ENCODE measurements around the gene SQSTM1. TPM values are rescaled to one million over a fixed set of nuclear protein-coding genes. Genes with fewer than 3 reads are reported as not detected.
"Not testable (repeated sequence)": the region's sequence is repeated elsewhere in the genome, so short reads cannot be mapped to it uniquely, and the experiment has no call there.

Gene SQSTM1
- total RNA-seq, 3 donors from 2014 or later (not counting 1 experiment from before 2014, with no cell fraction given) = 474 to 707 (median 657) TPM

- no peaks in the 10 kb centered on the region for H3K4me1 ChIP-seq (ENCODE audit: control insufficient read depth, insufficient read depth, low read length)
- DNase-seq = peak in 1 of 2 donors; percentile 37
- no peaks in the 10 kb centered on the region for H3K9me3 ChIP-seq (ENCODE audit: control insufficient read depth, insufficient read depth, low read length)
- H3K4me3 Mint-ChIP-seq = no peak overlapping the region
- intact Hi-C loops (cut with micrococcal nuclease) = no loop called here
- H3K36me3 ChIP-seq (ENCODE audit: control insufficient read depth, insufficient read depth, low read length) = peaks cover 30% of the 10 kb centered on the region
- H3K27ac ChIP-seq (ENCODE audit: low read length) = no peak overlapping the region
- 96% methylated on average over 17 of the region's 17 CpGs for WGBS (ENCODE audit: insufficient coverage)
- H3K27me3 Mint-ChIP-seq (ENCODE audit: low read depth in 2 of 2) = no peaks in the 10 kb centered on the region
- H3K27ac Mint-ChIP-seq = no peak overlapping the region
- TF ChIP-seq CTCF (IDR thresholded peaks at IDR 0.05) = no peak
- no peak overlapping the region for H3K4me3 ChIP-seq (ENCODE audit: low read length)
- no peaks in the 10 kb centered on the region for H3K27me3 ChIP-seq (ENCODE audit: control insufficient read depth, insufficient read depth, low read length)
- H3K9me3 Mint-ChIP-seq = no peaks in the 10 kb centered on the region
- no peak for ATAC-seq
- H3K36me3 Mint-ChIP-seq = no peaks in the 10 kb centered on the region
- no peaks in the 10 kb centered on the region for H3K4me1 Mint-ChIP-seq
Measured at GRCh38 chr5:179870403-179870903, 49.7 kb downstream of the SQSTM1 start.

- intact Hi-C loops (cut with micrococcal nuclease) = no loop called here
- WGBS (ENCODE audit: insufficient coverage) = over 99% methylated on average over 3 of the region's 3 CpGs
- H3K4me1 Mint-ChIP-seq = no peaks in the 10 kb centered on the region
- no peaks in the 10 kb centered on the region for H3K4me1 ChIP-seq (ENCODE audit: control insufficient read depth, insufficient read depth, low read length)
- no peaks in the 10 kb centered on the region for H3K36me3 Mint-ChIP-seq
- H3K4me3 ChIP-seq (ENCODE audit: low read length) = no peak overlapping the region
- ATAC-seq = no peak
- no peak for DNase-seq
- no peak overlapping the region for H3K27ac ChIP-seq (ENCODE audit: low read length)
- H3K36me3 ChIP-seq (ENCODE audit: control insufficient read depth, insufficient read depth, low read length) = peaks cover 33% of the 10 kb centered on the region
- H3K27ac Mint-ChIP-seq = no peak overlapping the region
- H3K27me3 Mint-ChIP-seq (ENCODE audit: low read depth in 2 of 2) = no peaks in the 10 kb centered on the region
- no peaks in the 10 kb centered on the region for H3K9me3 Mint-ChIP-seq
- TF ChIP-seq CTCF (IDR thresholded peaks at IDR 0.05) = no peak
- no peaks in the 10 kb centered on the region for H3K9me3 ChIP-seq (ENCODE audit: control insufficient read depth, insufficient read depth, low read length)
- no peaks in the 10 kb centered on the region for H3K27me3 ChIP-seq (ENCODE audit: control insufficient read depth, insufficient read depth, low read length)
- no peak overlapping the region for H3K4me3 Mint-ChIP-seq
Measured at GRCh38 chr5:179870952-179871351, 50.2 kb downstream of the SQSTM1 start.

GRCh38 chr5:179871533-179871932 lies 50.8 kb downstream of the SQSTM1 start:
- ATAC-seq; intact Hi-C loops (cut with micrococcal nuclease); H3K4me3 ChIP-seq (ENCODE audit: low read length); H3K27me3 Mint-ChIP-seq (ENCODE audit: low read depth in 2 of 2); H3K27ac Mint-ChIP-seq; H3K4me3 Mint-ChIP-seq; DNase-seq; H3K9me3 Mint-ChIP-seq; H3K27me3 ChIP-seq (ENCODE audit: control insufficient read depth, insufficient read depth, low read length); H3K36me3 Mint-ChIP-seq; H3K27ac ChIP-seq (ENCODE audit: low read length); H3K4me1 Mint-ChIP-seq; H3K4me1 ChIP-seq (ENCODE audit: control insufficient read depth, insufficient read depth, low read length); H3K9me3 ChIP-seq (ENCODE audit: control insufficient read depth, insufficient read depth, low read length): not testable (repeated sequence)
- peaks cover 37% of the 10 kb centered on the region for H3K36me3 ChIP-seq (ENCODE audit: control insufficient read depth, insufficient read depth, low read length)
- WGBS (ENCODE audit: insufficient coverage) = 97% methylated on average over 10 of the region's 14 CpGs

GRCh38 chr5:179872055-179872827 lies 51.5 kb downstream of the SQSTM1 start:
- Histone ChIP-seq H3K27me3 (ENCODE audit: control insufficient read depth, insufficient read depth, low read length) (no peaks in the 10 kb centered on the region), H3K9me3 (ENCODE audit: control insufficient read depth, insufficient read depth, low read length) (no peaks in the 10 kb centered on the region), H3K4me3 (ENCODE audit: low read length) (no peak overlapping the region), H3K36me3 (ENCODE audit: control insufficient read depth, insufficient read depth, low read length) (peaks cover 36% of the 10 kb centered on the region), H3K27ac (ENCODE audit: low read length) (no peak overlapping the region), H3K4me1 (ENCODE audit: control insufficient read depth, insufficient read depth, low read length) (no peaks in the 10 kb centered on the region)
- Mint-ChIP-seq H3K36me3 (no peaks in the 10 kb centered on the region), H3K4me3 (no peak overlapping the region), H3K27ac (no peak overlapping the region), H3K4me1 (no peaks in the 10 kb centered on the region), H3K9me3 (no peaks in the 10 kb centered on the region), H3K27me3 (ENCODE audit: low read depth in 2 of 2) (no peaks in the 10 kb centered on the region)
- WGBS (ENCODE audit: insufficient coverage) = 98% methylated on average over 15 of the region's 18 CpGs
- no peak for TF ChIP-seq CTCF (IDR thresholded peaks at IDR 0.05)
- ATAC-seq = no peak
- intact Hi-C loops (cut with micrococcal nuclease) = no loop called here
- DNase-seq = no peak
